RWPE2 (cell line): ENCODE results near the gene PRDM10.
"Not testable (repeated sequence)": the region's sequence is repeated elsewhere in the genome, so short reads cannot be mapped to it uniquely, and the experiment has no call there.

Experiments
- ATAC-seq: fragments of 200-7000 bp; cut with Tn5 transposase; 3 replicates; pipeline ENCODE4 v1.9.1; 2021; ENCODE audit warnings: low read depth
- DNase-seq: peaks from one replicate; pipeline ENCODE4 v3.0.0-alpha.2; 2020; ENCODE audit warnings: low spot score
- H3K27ac ChIP-seq: fragments of 450-650 bp; 2 replicates; pipeline ENCODE4 v1.5.1; 2017; ENCODE audit warnings: mild to moderate bottlenecking; ENCODE audit not compliant: poor library complexity, severe bottlenecking
- H3K27me3 ChIP-seq: fragments of 250-450 bp; sonication (Bioruptor Pico); 2 replicates; pipeline ENCODE4 v1.5.1; 2021; ENCODE audit warnings: mild to moderate bottlenecking, moderate library complexity; ENCODE audit not compliant: insufficient read depth, poor library complexity, severe bottlenecking
- H3K36me3 ChIP-seq: fragments of 250-450 bp; sonication (Bioruptor Pico); 2 replicates; pipeline ENCODE4 v1.5.1; 2020; ENCODE audit warnings: low read depth, mild to moderate bottlenecking, moderate library complexity
- H3K4me1 ChIP-seq: fragments of 250-450 bp; sonication (Bioruptor Pico); 2 replicates; pipeline ENCODE4 v1.5.1; 2021; ENCODE audit warnings: mild to moderate bottlenecking, moderate library complexity; ENCODE audit not compliant: insufficient read depth, poor library complexity, severe bottlenecking
- H3K4me3 ChIP-seq: fragments of 250-450 bp; sonication (Bioruptor Pico); 2 replicates; pipeline ENCODE4 v1.5.1; 2021; ENCODE audit warnings: mild to moderate bottlenecking, moderate library complexity; ENCODE audit not compliant: severe bottlenecking
- H3K9me3 ChIP-seq: fragments of 250-450 bp; sonication (Bioruptor Pico); 2 replicates; pipeline ENCODE4 v1.5.1; 2021; ENCODE audit warnings: mild to moderate bottlenecking, moderate library complexity; ENCODE audit not compliant: severe bottlenecking
- CTCF ChIP-seq: fragments of 450-650 bp; IDR thresholded peaks from one replicate; pipeline ENCODE4 v1.5.1; 2017; ENCODE audit warnings: mild to moderate bottlenecking, moderate library complexity; ENCODE audit not compliant: poor library complexity, severe bottlenecking

The PRDM10 gene

GRCh38 chr11:129959687-129960086 lies 42.9 kb downstream of the PRDM10 start:
- H3K4me1 ChIP-seq: peaks cover 10% of the 10 kb centered on the region
- no peaks in the 10 kb centered on the region for H3K27me3 ChIP-seq
- no peak for DNase-seq
- no peak for ATAC-seq
- 0 out of 2 replicates have a peak, but pooled peaks cover 12% of the 10 kb centered on the region for H3K36me3 ChIP-seq
- no peak for TF ChIP-seq CTCF
- H3K27ac ChIP-seq: no peak overlapping the region
- H3K4me3 ChIP-seq: no peak overlapping the region
- H3K9me3 ChIP-seq: no peaks in the 10 kb centered on the region

GRCh38 chr11:129955282-129955681 lies 47.4 kb downstream of the PRDM10 start:
- Histone ChIP-seq H3K4me1 (peaks cover 4% of the 10 kb centered on the region), H3K4me3 (no peak overlapping the region), H3K9me3 (no peaks in the 10 kb centered on the region), H3K27me3 (no peaks in the 10 kb centered on the region), H3K36me3 (0 out of 2 replicates have a peak, but pooled peaks cover 12% of the 10 kb centered on the region), H3K27ac (no peak overlapping the region)
- TF ChIP-seq CTCF: no peak
- ATAC-seq (no peak), DNase-seq (no peak)

GRCh38 chr11:129954703-129955102 lies 47.9 kb downstream of the PRDM10 start:
- H3K9me3 ChIP-seq, H3K27ac ChIP-seq, H3K4me3 ChIP-seq, H3K27me3 ChIP-seq, H3K4me1 ChIP-seq, ATAC-seq, DNase-seq: not testable (repeated sequence)
- 0 out of 2 replicates have a peak, but pooled peaks cover 12% of the 10 kb centered on the region for H3K36me3 ChIP-seq

GRCh38 chr11:129951866-129952262 lies 50.8 kb downstream of the PRDM10 start:
- ATAC-seq (no peak), DNase-seq (no peak)
- H3K27me3 ChIP-seq: no peaks in the 10 kb centered on the region
- 0 out of 2 replicates have a peak, but pooled peaks cover 6% of the 10 kb centered on the region for H3K36me3 ChIP-seq
- H3K27ac ChIP-seq: no peak overlapping the region
- H3K4me3 ChIP-seq: no peak overlapping the region
- TF ChIP-seq CTCF: no peak
- no peaks in the 10 kb centered on the region for H3K4me1 ChIP-seq
- H3K9me3 ChIP-seq: no peaks in the 10 kb centered on the region

GRCh38 chr11:129951201-129951865 lies 51.3 kb downstream of the PRDM10 start:
- no peak for TF ChIP-seq CTCF
- 0 out of 2 replicates have a peak, but pooled peaks cover 6% of the 10 kb centered on the region for H3K36me3 ChIP-seq
- H3K4me1 ChIP-seq: no peaks in the 10 kb centered on the region
- H3K4me3 ChIP-seq: no peak overlapping the region
- H3K27me3 ChIP-seq: no peaks in the 10 kb centered on the region
- ATAC-seq: no peak
- H3K27ac ChIP-seq: no peak overlapping the region
- DNase-seq: no peak
- H3K9me3 ChIP-seq: no peaks in the 10 kb centered on the region
